IMR-90 (cell line): ENCODE data around the gene IL15RA. TPM values are rescaled to one million over a fixed set of nuclear protein-coding genes. Genes with fewer than 3 reads are reported as not detected.

Experiments
- ATAC-seq: fragments of 200-7000 bp; cut with Tn5 transposase; 2 replicates; pipeline ENCODE4 v1.9.1; 2020; ENCODE audit warnings: low read depth, mild to moderate bottlenecking, moderate library complexity
- BruUV-seq: library from RNA; stranded (reverse); fragments of 400-500 nt; replicated peaks from 2 replicates; lab custom pipeline; 2021; lab: Mats Ljungman, UMichigan
- CTCF ChIA-PET: fragments of 300-600 bp; formaldehyde crosslinking; extraction: SDS; loops from one replicate; lab custom pipeline; 2021; ENCODE audit warnings: antibody characterized with exemption; lab: Yijun Ruan, JAX
- POLR2A ChIA-PET: fragments of 300-600 bp; sonication (Branson Sonifier 250); formaldehyde crosslinking; loops from one replicate; lab custom pipeline; 2022; ENCODE audit warnings: antibody characterized with exemption; ENCODE audit not compliant: unreplicated experiment; lab: Charles Lee
- DNase-seq: peaks from one replicate; pipeline ENCODE4 v3.0.0; 2013
- H2AFZ ChIP-seq: replicated peaks from 2 replicates; pipeline ENCODE3; 2013; ENCODE audit warnings: low read length, mild to moderate bottlenecking; ENCODE audit not compliant: poor library complexity
- H2AK5ac ChIP-seq: 2 replicates; pipeline ENCODE4 v1.6.1; 2013; ENCODE audit warnings: low read depth, low read length, inconsistent platforms
- H2AK9ac ChIP-seq: replicated peaks from 2 replicates; pipeline ENCODE3; 2013; ENCODE audit warnings: mild to moderate bottlenecking, low read depth, low read length, moderate library complexity; ENCODE audit not compliant: poor library complexity
- H2BK120ac ChIP-seq: 2 replicates; pipeline ENCODE4 v1.6.1; 2013; ENCODE audit warnings: low read depth, low read length, inconsistent platforms
- H2BK15ac ChIP-seq: 3 replicates; pipeline ENCODE4 v1.6.1; 2013; ENCODE audit warnings: low read depth, low read length, inconsistent platforms
- H2BK20ac ChIP-seq: 2 replicates; pipeline ENCODE4 v1.6.1; 2013; ENCODE audit warnings: low read depth, mild to moderate bottlenecking, inconsistent platforms, low read length, moderate library complexity
- H2BK5ac ChIP-seq: 2 replicates; pipeline ENCODE4 v1.6.1; 2013; ENCODE audit warnings: mild to moderate bottlenecking, low read depth, low read length, inconsistent platforms; ENCODE audit not compliant: poor library complexity, severe bottlenecking
- H3K14ac ChIP-seq: replicated peaks from 2 replicates; pipeline ENCODE4 v1.6.1; 2013; ENCODE audit warnings: low read depth, low read length, inconsistent platforms
- H3K18ac ChIP-seq: 2 replicates; pipeline ENCODE4 v1.6.1; 2013; ENCODE audit warnings: low read depth, low read length, control low read depth
- H3K23ac ChIP-seq: 2 replicates; pipeline ENCODE4 v1.6.1; 2013; ENCODE audit warnings: low read depth, low read length, inconsistent platforms
- H3K27ac ChIP-seq: 2 replicates; pipeline ENCODE4 v1.5.1; 2013; ENCODE audit warnings: mild to moderate bottlenecking, control low read depth, low read length; ENCODE audit not compliant: insufficient read depth
- H3K27me3 ChIP-seq: 2 replicates; pipeline ENCODE4 v1.6.1; 2013; ENCODE audit warnings: low read length; ENCODE audit not compliant: control insufficient read depth, insufficient read depth
- H3K36me3 ChIP-seq: 2 replicates; pipeline ENCODE4 v1.6.1; 2013; ENCODE audit warnings: low read length, mixed read lengths; ENCODE audit not compliant: control insufficient read depth, insufficient read depth
- H3K4ac ChIP-seq: 2 replicates; pipeline ENCODE4 v1.6.1; 2013; ENCODE audit warnings: low read depth, low read length, inconsistent platforms
- H3K4me1 ChIP-seq: 2 replicates; pipeline ENCODE4 v1.6.1; 2013; ENCODE audit warnings: low read length, mixed read lengths; ENCODE audit not compliant: control insufficient read depth, insufficient read depth
- H3K4me2 ChIP-seq: 2 replicates; pipeline ENCODE4 v1.6.1; 2013; ENCODE audit warnings: low read depth, mild to moderate bottlenecking, control low read depth, low read length, moderate library complexity
- H3K4me3 ChIP-seq: 2 replicates; pipeline ENCODE4 v1.5.1; 2013; ENCODE audit warnings: low read depth, mild to moderate bottlenecking, control low read depth, low read length, moderate library complexity; ENCODE audit not compliant: insufficient read depth
- H3K56ac ChIP-seq: 2 replicates; pipeline ENCODE4 v1.6.1; 2013; ENCODE audit warnings: low read length, inconsistent platforms; ENCODE audit not compliant: insufficient read depth; ENCODE audit errors: extremely low read depth
- H3K79me1 ChIP-seq, 2 experiments: 2 replicates each; pipeline ENCODE4 v1.6.1; 2013; ENCODE audit warnings: low read length in 2 of 2, inconsistent platforms in 1 of 2, low read depth in 1 of 2
- H3K9ac ChIP-seq: 2 replicates; pipeline ENCODE4 v1.6.1; 2013; ENCODE audit warnings: low read depth, low read length, control low read depth
- H3K9me1 ChIP-seq: 2 replicates; pipeline ENCODE4 v1.6.1; 2013; ENCODE audit warnings: low read length, inconsistent platforms; ENCODE audit not compliant: insufficient read depth
- H3K9me3 ChIP-seq: 2 replicates; pipeline ENCODE4 v1.6.1; 2013; ENCODE audit warnings: low read length; ENCODE audit not compliant: control insufficient read depth, insufficient read depth
- H4K20me1 ChIP-seq: 2 replicates; pipeline ENCODE4 v1.6.1; 2013; ENCODE audit warnings: low read length, inconsistent platforms; ENCODE audit not compliant: insufficient read depth
- H4K5ac ChIP-seq: 2 replicates; pipeline ENCODE4 v1.6.1; 2013; ENCODE audit warnings: mild to moderate bottlenecking, low read depth, low read length, control low read depth
- H4K8ac ChIP-seq, 2 experiments: 2 replicates each; pipeline ENCODE4 v1.6.1; 2013; ENCODE audit warnings: low read depth in 2 of 2, low read length in 2 of 2, control low read depth in 1 of 2, inconsistent platforms in 1 of 2
- H4K91ac ChIP-seq: 2 replicates; pipeline ENCODE4 v1.6.1; 2013; ENCODE audit warnings: low read depth, low read length, inconsistent platforms; ENCODE audit not compliant: insufficient read depth
- BHLHE40 ChIP-seq: fragments of 150-350 bp; IDR thresholded peaks from 2 replicates; pipeline ENCODE4 v1.6.1; 2016; ENCODE audit warnings: mild to moderate bottlenecking, low read depth, low read length
- FOS ChIP-seq: fragments of 150-350 bp; IDR thresholded peaks from 2 replicates; pipeline ENCODE4 v1.6.1; 2016; ENCODE audit warnings: low read depth, low read length
- NFE2L2 ChIP-seq: fragments of 150-350 bp; IDR thresholded peaks from 2 replicates; pipeline ENCODE4 v1.6.1; 2016; ENCODE audit warnings: low read depth, mild to moderate bottlenecking, low read length
- WGBS, 2 experiments: methylation state at CpG; one replicate each; pipeline versions ENCODE4 v1.1.5 to v1.1.7; 2013; ENCODE audit warnings: missing lambda C conversion rate in 2 of 2; ENCODE audit not compliant: insufficient read length in 1 of 2; ENCODE audit errors: extremely low coverage in 2 of 2; 5-methylcytosine and 5-hydroxymethylcytosine counted together
- dilution Hi-C: fragments of 300-500 bp; cut with HindIII; formaldehyde crosslinking; loops from one replicate; pipeline ENCODE4 v1.14.3; 2018; ENCODE audit warnings: low sequenced_read_pairs; ENCODE audit not compliant: unreplicated experiment
- in situ Hi-C: fragments of 300-500 bp; cut with MboI; formaldehyde crosslinking; loops from 3 replicates; pipeline ENCODE4 v1.14.3; 2019; ENCODE audit warnings: low sequenced_read_pairs, inconsistent platforms, mixed read lengths
- intact Hi-C: fragments of 100-400 bp; cut with micrococcal nuclease; formaldehyde crosslinking; loops from 2 replicates; pipeline ENCODE4 v1.10.0; 2022
- polyA plus RNA-seq, 3 experiments: library from polyadenylated mRNA; depleted of rRNA; stranded (reverse); fragments of >200 nt; gene quantifications; 2 replicates each; pipeline ENCODE4 v1.2.3, GENCODE V29; 2012; ENCODE audit warnings: low replicate concordance in 1 of 3
- total RNA-seq: library from RNA; depleted of rRNA; stranded (reverse); fragments of >200 nt; gene quantifications from 2 replicates; pipeline ENCODE4 v1.2.3, GENCODE V29; 2012

The IL15RA gene
- total and polyA plus RNA-seq, 2 of the 4 experiments (the other 2 are of a cell fraction): 2.0 to 7.6 TPM

GRCh38 chr10:5960070-5960972 is 17.0 kb downstream of the IL15RA start:
- H3K4me1 ChIP-seq: peaks cover 18% of the 10 kb centered on the region
- H3K9ac ChIP-seq: no peak overlapping the region
- TF ChIP-seq BHLHE40: 0 out of 2 replicates have a peak, but pooled peaks have one; percentile 21
- peak; percentile 39 for TF ChIP-seq FOS
- TF ChIP-seq NFE2L2: no peak
- H3K18ac ChIP-seq: no peak overlapping the region
- no TSS peak for BruUV-seq
- peak overlapping the region; percentile 44 for H2AK9ac ChIP-seq
- peak overlapping the region; percentile 27 for H2BK120ac ChIP-seq
- in situ Hi-C loops: no loop called here
- peak overlapping the region; percentile 54 for H2AFZ ChIP-seq
- H3K56ac ChIP-seq: no peak overlapping the region
- intact Hi-C loops: no loop called here
- peak overlapping the region; percentile 25 for H4K91ac ChIP-seq
- ChIA-PET CTCF (no interaction called here), POLR2A (interaction anchor here (1.0 kb wide), 1 partner anchor 14 kb away, joined by 18 read pairs; no protein-coding TSS in a partner anchor)
- H2BK5ac ChIP-seq: no peak overlapping the region
- peak overlapping the region; percentile 32; the same call in 1 of the 2 replicates for H3K14ac ChIP-seq
- DNase-seq (peak; percentile 73), ATAC-seq (peak; percentile 79)
- peak overlapping the region in 1 of 2 experiments; percentile 13; a peak in 1 of 4 replicates for H4K8ac ChIP-seq
- dilution Hi-C loops: no loop called here
- no peak overlapping the region for H3K4me3 ChIP-seq
- WGBS, 2 experiments: 50% methylated on average over 2 of the region's 18 CpGs; no CpG with 5 or more reads in 1 of the 2 experiments
- H4K5ac ChIP-seq: 0 out of 2 replicates have a peak overlapping the region, but pooled peaks have one; percentile 10
- H3K79me1 ChIP-seq: peaks cover 0 to 26% of the 10 kb centered on the region in 2 experiments; a peak in 1 of 4 replicates
- H2BK15ac ChIP-seq: no peak overlapping the region; the same call in 2 of the 3 replicates
- H3K27ac ChIP-seq: no peak overlapping the region
- no peak overlapping the region for H3K23ac ChIP-seq
- no peaks in the 10 kb centered on the region for H3K27me3 ChIP-seq
- H4K20me1 ChIP-seq: no peaks in the 10 kb centered on the region
- peak overlapping the region; percentile 60; the same call in 1 of the 2 replicates for H2BK20ac ChIP-seq
- H3K4ac ChIP-seq: peak overlapping the region; percentile 62
- peak overlapping the region; percentile 73 for H2AK5ac ChIP-seq
- H3K36me3 ChIP-seq: peaks cover 5% of the 10 kb centered on the region; the same call in 1 of the 2 replicates
- peaks cover 26% of the 10 kb centered on the region for H3K9me1 ChIP-seq
- no peaks in the 10 kb centered on the region for H3K9me3 ChIP-seq
- H3K4me2 ChIP-seq: no peak overlapping the region
